Endothelial cell of umbilical vein (primary cell): ENCODE measurements around the gene TBC1D8.

ENCODE experiments used
- CTCF ChIP-seq, 2 donors: IDR thresholded peaks; 1 replicate in 1 of 2; 2 replicates in 1 of 2; pipeline ENCODE4 v1.5.1; 2011; ENCODE audit warnings: low read length in 2 of 2, mild to moderate bottlenecking in 2 of 2, moderate library complexity in 2 of 2, control low read depth in 1 of 2, inconsistent platforms in 1 of 2, low read depth in 1 of 2; ENCODE audit not compliant: insufficient read depth in 1 of 2; ENCODE audit errors: extremely low read depth in 1 of 2
- EZH2 ChIP-seq: IDR thresholded peaks from 2 replicates; pipeline ENCODE4 v1.6.1; 2012; ENCODE audit warnings: borderline replicate concordance, low read depth, mild to moderate bottlenecking, moderate library complexity, low read length, inconsistent platforms; ENCODE audit not compliant: severe bottlenecking
- FOS ChIP-seq: IDR thresholded peaks from 2 replicates; pipeline ENCODE4 v1.6.1; 2011; ENCODE audit warnings: mild to moderate bottlenecking, low read length, moderate library complexity, borderline replicate concordance; ENCODE audit not compliant: insufficient read depth
- GATA2 ChIP-seq: IDR thresholded peaks from 2 replicates; pipeline ENCODE4 v1.7.0; 2011; ENCODE audit warnings: low read depth, mild to moderate bottlenecking, moderate library complexity, mixed read lengths, low read length; ENCODE audit not compliant: insufficient read length, insufficient read depth
- JUN ChIP-seq: IDR thresholded peaks from 2 replicates; pipeline ENCODE4 v1.6.1; 2011; ENCODE audit warnings: borderline replicate concordance, low read depth; ENCODE audit not compliant: insufficient read length, insufficient read depth
- MAX ChIP-seq: IDR thresholded peaks from 2 replicates; pipeline ENCODE4 v1.6.1; 2011; ENCODE audit not compliant: insufficient read depth, insufficient read length
- MYC ChIP-seq: IDR thresholded peaks from one replicate; pipeline ENCODE4 v1.6.1; 2011; ENCODE audit warnings: mild to moderate bottlenecking, low read depth, low read length
- POLR2A ChIP-seq: IDR thresholded peaks from 2 replicates; pipeline ENCODE4 v1.6.1; 2012; ENCODE audit warnings: low read depth, mild to moderate bottlenecking, control low read depth, low read length
- POLR2AphosphoS5 ChIP-seq: IDR thresholded peaks from 2 replicates; pipeline ENCODE4 v1.6.1; 2012; ENCODE audit warnings: low read depth, mild to moderate bottlenecking, control low read depth, low read length, moderate library complexity; ENCODE audit not compliant: insufficient read depth

- TF ChIP-seq CTCF (IDR thresholded peaks at IDR 0.05; ENCODE audit: extremely low read depth in 1 of 2, insufficient read depth in 1 of 2, low read depth in 1 of 2, low read length in 2 of 2) (no peak), POLR2A (peak; percentile 99), POLR2AphosphoS5 (peak; percentile 99), MAX (peak; percentile 73), EZH2 (no peak), JUN (no peak), FOS (no peak), MYC (no peak), GATA2 (no peak)
These were observed 149.3 kb downstream of the TBC1D8 start, which contains the start of gene RPL31 for GRCh38 chr2:101001691-101002561.
